Kidney (tissue), 14 donors: Measurements from ENCODE around the gene AGK. TPM values are rescaled to one million over a fixed set of nuclear protein-coding genes. Genes with fewer than 3 reads are reported as not detected.

Source experiments
- DNase-seq, 5 donors: peaks; one replicate each; pipeline ENCODE4 v3.0.0-alpha.2; 2013 to 2020
- FAIRE-seq: peaks from 2 replicates; lab custom pipeline; 2012; peaks lifted over from hg19 to GRCh38; lab: Jason Lieb, UNC
- H3K27ac ChIP-seq, 2 donors: one replicate each; pipeline ENCODE4 v1.7.0; 2013; ENCODE audit warnings: low read depth in 2 of 2, low read length in 2 of 2, inconsistent platforms in 1 of 2
- H3K27me3 ChIP-seq: one replicate; pipeline ENCODE4 v1.7.1; 2013; ENCODE audit warnings: low read length, inconsistent platforms; ENCODE audit not compliant: control insufficient read depth, insufficient read depth
- H3K36me3 ChIP-seq, 3 donors: one replicate each; pipeline versions ENCODE4 v1.7.0 to v1.7.1; 2013; ENCODE audit warnings: low read length in 3 of 3, control low read depth in 1 of 3, inconsistent platforms in 1 of 3; ENCODE audit not compliant: insufficient read depth in 3 of 3, control insufficient read depth in 2 of 3
- H3K4me1 ChIP-seq, 3 donors: one replicate each; pipeline versions ENCODE4 v1.7.0 to v1.7.1; 2013; ENCODE audit warnings: low read length in 3 of 3, inconsistent platforms in 1 of 3, low read depth in 1 of 3; ENCODE audit not compliant: control insufficient read depth in 2 of 3, insufficient read depth in 2 of 3
- H3K4me3 ChIP-seq, 3 donors: one replicate each; pipeline versions ENCODE4 v1.7.0 to v1.8.1; 2013; ENCODE audit warnings: low read length in 3 of 3, control low read depth in 1 of 3, inconsistent platforms in 1 of 3
- H3K9ac ChIP-seq, 3 donors: one replicate each; pipeline versions ENCODE4 v1.7.0 to v1.7.1; 2013; ENCODE audit warnings: low read length in 3 of 3, control low read depth in 1 of 3, inconsistent platforms in 1 of 3
- H3K9me3 ChIP-seq, 3 donors: one replicate each; pipeline versions ENCODE4 v1.7.0 to v1.7.1; 2013; ENCODE audit warnings: low read length in 3 of 3, control low read depth in 1 of 3, inconsistent platforms in 1 of 3; ENCODE audit not compliant: control insufficient read depth in 2 of 3, insufficient read depth in 1 of 3
- intact Hi-C: fragments of 100-400 bp; cut with DNase I; formaldehyde crosslinking; loops from one replicate; pipeline ENCODE4 v1.11.1; 2022
- polyA plus RNA-seq: library from polyadenylated mRNA; stranded (reverse); fragments of 350-450 nt; fragmentation: Illumina TruSeq; extraction: RNeasy Lipid Tissue Mini Kit (QIAGEN cat#74804); gene quantifications from one replicate; pipeline ENCODE4 v1.2.3, GENCODE V29; 2014; ENCODE audit warnings: low read depth, low replicate concordance; ENCODE audit not compliant: insufficient read depth
- total RNA-seq: library from RNA; stranded (reverse); fragmentation: NEBNext Ultra II Directional; extraction: Animal tissue kit (Norgen Biotek cat#: 25700); gene quantifications from one replicate; pipeline ENCODE4 v1.2.1, GENCODE V29; 2021
- TF ChIP-seq, protein P1 (sequence below): IDR thresholded peaks from 3 replicates; pipeline ENCODE4 v1.5.1; 2012; ENCODE audit warnings: mild to moderate bottlenecking, moderate library complexity, borderline replicate concordance; ENCODE audit not compliant: insufficient read depth; ENCODE audit errors: extremely low read depth
- donor health status: control.
- donor health status: control.
- donor health status: control.
- donor health status: control.
- donor health status: control.
- donor health status: DM: yes; HTN: yes; CAD: no.
- donor health status: Normal renal cell carcinoma (clear cell type).

AGK gene
- total and polyA plus RNA-seq, 2 donors from 2014 or later: 17.7 to 30.7 TPM

- Histone ChIP-seq H3K4me3 (no peak overlapping the region), H3K27me3 (no peaks in the 10 kb centered on the region), H3K9ac (no peak overlapping the region), H3K27ac (no peak overlapping the region), H3K4me1 (no peaks in the 10 kb centered on the region), H3K36me3 (peaks cover 0 to 4% (median 0%) of the 10 kb centered on the region in 3 donors), H3K9me3 (no peaks in the 10 kb centered on the region)
- intact Hi-C loops: no loop called here
- no peak for DNase-seq
- TF ChIP-seq, protein P1, sequence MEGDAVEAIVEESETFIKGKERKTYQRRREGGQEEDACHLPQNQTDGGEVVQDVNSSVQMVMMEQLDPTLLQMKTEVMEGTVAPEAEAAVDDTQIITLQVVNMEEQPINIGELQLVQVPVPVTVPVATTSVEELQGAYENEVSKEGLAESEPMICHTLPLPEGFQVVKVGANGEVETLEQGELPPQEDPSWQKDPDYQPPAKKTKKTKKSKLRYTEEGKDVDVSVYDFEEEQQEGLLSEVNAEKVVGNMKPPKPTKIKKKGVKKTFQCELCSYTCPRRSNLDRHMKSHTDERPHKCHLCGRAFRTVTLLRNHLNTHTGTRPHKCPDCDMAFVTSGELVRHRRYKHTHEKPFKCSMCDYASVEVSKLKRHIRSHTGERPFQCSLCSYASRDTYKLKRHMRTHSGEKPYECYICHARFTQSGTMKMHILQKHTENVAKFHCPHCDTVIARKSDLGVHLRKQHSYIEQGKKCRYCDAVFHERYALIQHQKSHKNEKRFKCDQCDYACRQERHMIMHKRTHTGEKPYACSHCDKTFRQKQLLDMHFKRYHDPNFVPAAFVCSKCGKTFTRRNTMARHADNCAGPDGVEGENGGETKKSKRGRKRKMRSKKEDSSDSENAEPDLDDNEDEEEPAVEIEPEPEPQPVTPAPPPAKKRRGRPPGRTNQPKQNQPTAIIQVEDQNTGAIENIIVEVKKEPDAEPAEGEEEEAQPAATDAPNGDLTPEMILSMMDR: no peak
- no peak for FAIRE-seq
Observed at GRCh38 chr7:141600168-141601006, 49.2 kb downstream of the AGK start.

- peaks cover 0 to 6% (median 3%) of the 10 kb centered on the region in 3 donors for H3K36me3 ChIP-seq
- H3K4me3 ChIP-seq: no peak overlapping the region
- no peak overlapping the region for H3K27ac ChIP-seq
- H3K9ac ChIP-seq: no peak overlapping the region
- no peak for FAIRE-seq
- H3K9me3 ChIP-seq: no peaks in the 10 kb centered on the region
- H3K27me3 ChIP-seq: no peaks in the 10 kb centered on the region
- no peak for DNase-seq
- H3K4me1 ChIP-seq: no peaks in the 10 kb centered on the region
- TF ChIP-seq, protein P1: no peak
- intact Hi-C loops: no loop called here
Observed at GRCh38 chr7:141609576-141609975, 58.4 kb downstream of the AGK start.

DNA sequence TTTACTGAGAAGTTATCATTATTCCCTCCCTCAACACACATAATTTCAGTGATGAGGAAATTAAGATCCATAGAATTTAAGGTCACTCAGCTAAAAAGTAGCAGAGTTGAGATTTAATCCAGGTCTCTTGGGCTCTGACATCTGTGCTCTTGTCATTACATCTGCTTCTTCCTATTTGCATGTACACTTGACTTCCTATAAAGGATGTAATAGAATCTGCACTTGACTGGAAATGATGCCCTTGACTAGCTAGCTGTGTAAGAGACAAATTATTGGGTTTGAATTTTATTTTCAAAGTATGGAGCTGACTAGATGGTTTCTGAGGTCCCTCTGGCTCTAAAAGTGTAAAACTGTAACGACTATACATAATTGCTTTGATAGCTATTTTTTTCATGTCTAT, 59.5 kb downstream of the AGK start:
- DNase-seq: no peak
- Histone ChIP-seq H3K36me3 (peaks cover 0 to 6% (median 3%) of the 10 kb centered on the region in 3 donors), H3K27me3 (no peaks in the 10 kb centered on the region), H3K9ac (no peak overlapping the region), H3K27ac (no peak overlapping the region), H3K9me3 (no peaks in the 10 kb centered on the region), H3K4me1 (no peaks in the 10 kb centered on the region), H3K4me3 (no peak overlapping the region)
- intact Hi-C loops: no loop called here
- TF ChIP-seq, protein P1: no peak
- no peak for FAIRE-seq
